Measurements from ENCODE around the gene NMUR2. TPM values are rescaled to one million over a fixed set of nuclear protein-coding genes. Genes with fewer than 3 reads are reported as not detected.

NMUR2 gene
- total RNA-seq (under 1 TPM in 1 of 9 donors, not detected in 8; 0.22 TPM), polyA plus RNA-seq (not detected)
- long read RNA-seq, donor 1, result 0 reads
- long read RNA-seq, donor 2, result 0 reads
- long read RNA-seq, donor 3, result 0 reads

- intact Hi-C loops (cut with DNase I), result no loop called here
- H3K27ac ChIP-seq, result no peak within 1 kb of the TSS
- H3K4me1 ChIP-seq, result no peaks in the 10 kb centered on the region
- no peak for TF ChIP-seq POLR2A (IDR thresholded peaks at IDR 0.05)
- no peak for TF ChIP-seq CTCF (IDR thresholded peaks at IDR 0.05)
- WGBS, 4 donors, result 11 to 20% (median 16%) methylated on average over 7 of the region's 7 CpGs
- DNase-seq (peak in 2 of 5 donors; percentile 28 to 30), ATAC-seq (peak in 2 of 4 donors; percentile 41 to 51)
- H3K9me3 ChIP-seq, result peaks cover 0 to 7% (median 0%) of the 10 kb centered on the region in 12 donors
- H3K27me3 ChIP-seq, result no peaks in the 10 kb centered on the region
- H3K4me3 ChIP-seq, result no peak within 1 kb of the TSS
- H3K36me3 ChIP-seq, result no peaks in the 10 kb centered on the region
Observed at GRCh38 chr5:152405145-152405544, at the start of gene NMUR2. TSS of gene NMUR2 (minus strand) at chr5:152405279. CDS start at chr5:152405113, 166 bp downstream.

- Histone ChIP-seq H3K27me3 (no peaks in the 10 kb centered on the region), H3K36me3 (no peaks in the 10 kb centered on the region), H3K9me3 (peaks cover 0 to 4% (median 0%) of the 10 kb centered on the region in 12 donors), H3K27ac (no peak overlapping the region), H3K4me3 (no peak overlapping the region), H3K4me1 (no peaks in the 10 kb centered on the region)
- DNase-seq, result no peak
- WGBS, 4 donors, result 76 to 88% (median 79%) methylated on average over 2 of the region's 2 CpGs
- ATAC-seq, result no peak
- intact Hi-C loops (cut with DNase I), result no loop called here
- TF ChIP-seq CTCF (IDR thresholded peaks at IDR 0.05) (no peak), POLR2A (IDR thresholded peaks at IDR 0.05) (no peak)
Observed at GRCh38 chr5:152443935-152444334, 38.9 kb upstream of the NMUR2 start.

- intact Hi-C loops (cut with DNase I), result no loop called here
- TF ChIP-seq CTCF (IDR thresholded peaks at IDR 0.05), result no peak
- TF ChIP-seq POLR2A (IDR thresholded peaks at IDR 0.05), result no peak
- H3K4me3 ChIP-seq, result no peak overlapping the region
- no peak for ATAC-seq
- DNase-seq, result no peak
- H3K27me3 ChIP-seq, result no peaks in the 10 kb centered on the region
- 48 to 64% (median 54%) methylated on average over 3 of the region's 3 CpGs for WGBS, 4 donors
- peaks cover 0 to 4% (median 0%) of the 10 kb centered on the region in 12 donors for H3K9me3 ChIP-seq
- no peaks in the 10 kb centered on the region for H3K4me1 ChIP-seq
- H3K36me3 ChIP-seq, result no peaks in the 10 kb centered on the region
- no peak overlapping the region for H3K27ac ChIP-seq
Observed at GRCh38 chr5:152439791-152440190, 34.7 kb upstream of the NMUR2 start.

GRCh38 chr5:152437866-152438265, 32.8 kb upstream of the NMUR2 start:
- ATAC-seq (no peak), DNase-seq (no peak)
- no peaks in the 10 kb centered on the region for H3K4me1 ChIP-seq

More at GRCh38 chr5:152437866-152438265, 32.8 kb upstream of the NMUR2 start:
- intact Hi-C loops (cut with DNase I), result no loop called here
- H3K27ac ChIP-seq, result no peak overlapping the region
- H3K36me3 ChIP-seq, result no peaks in the 10 kb centered on the region
- WGBS, 4 donors, result 54 to 74% (median 73%) methylated on average over 3 of the region's 3 CpGs
- peaks cover 0 to 1% (median 0%) of the 10 kb centered on the region in 12 donors for H3K9me3 ChIP-seq
- no peaks in the 10 kb centered on the region for H3K27me3 ChIP-seq
- TF ChIP-seq POLR2A (IDR thresholded peaks at IDR 0.05) (no peak), CTCF (IDR thresholded peaks at IDR 0.05) (no peak)
- H3K4me3 ChIP-seq, result no peak overlapping the region

All from heart left ventricle (tissue), 16 donors.